HEK293T (cell line): ENCODE data around the gene SORD.
"Not testable (repeated sequence)": the region's sequence is repeated elsewhere in the genome, so short reads cannot be mapped to it uniquely, and the experiment has no call there.

Source experiments
- FOXM1 ChIP-seq: fragments of 450-650 bp; IDR thresholded peaks from 2 replicates; pipeline ENCODE4 v1.6.1; 2017; ENCODE audit warnings: mild to moderate bottlenecking, borderline replicate concordance
- PKNOX1 ChIP-seq: fragments of 450-650 bp; IDR thresholded peaks from 2 replicates; pipeline ENCODE4 v1.6.1; 2016
- SUZ12 ChIP-seq: fragments of 450-650 bp; IDR thresholded peaks from 2 replicates; pipeline ENCODE4 v1.6.1; 2016; ENCODE audit warnings: mild to moderate bottlenecking
- ZNF384 ChIP-seq: fragments of 450-650 bp; IDR thresholded peaks from 2 replicates; pipeline ENCODE4 v1.6.1; 2016

- not testable (repeated sequence) for TF ChIP-seq ZNF384, FOXM1, SUZ12, PKNOX1
These were observed 45.2 kb upstream of the SORD start for GRCh38 chr15:44977781-44978180.
